PC-3 (cell line): Measurements from ENCODE around the gene GPRIN1.

Source experiments
- CTCF ChIP-seq: fragments of 300-600 bp; sonication (generic); conservative IDR thresholded peaks from 2 replicates; pipeline ENCODE4 v1.5.1; 2017; ENCODE audit warnings: antibody characterized with exemption, low read depth, mild to moderate bottlenecking, low read length
- EZH2 ChIP-seq: fragments of 300-600 bp; sonication (generic); IDR thresholded peaks from one replicate; pipeline ENCODE4 v1.6.1; 2017; ENCODE audit warnings: antibody characterized with exemption, mild to moderate bottlenecking, low read length; ENCODE audit not compliant: unreplicated experiment

GRCh38 chr5:176547802-176548201 is 62.2 kb downstream of the GPRIN1 start:
- no peak for TF ChIP-seq EZH2
- no peak for TF ChIP-seq CTCF
